ENCODE measurements around the gene FGF14. TPM values are rescaled to one million over a fixed set of nuclear protein-coding genes. Genes with fewer than 3 reads are reported as not detected.

FGF14 gene
- total RNA-seq = not detected

GRCh38 chr13:102401766-102402165, at the start of gene FGF14:
FGF14 (minus strand) TSS chr13:102402048.
- H3K27ac Mint-ChIP-seq = no peak within 1 kb of the TSS
- peak within 1 kb of the TSS; percentile 58 for H3K4me3 Mint-ChIP-seq
- peaks cover 51% of the 10 kb centered on the region for H3K27me3 Mint-ChIP-seq
- no peaks in the 10 kb centered on the region for H3K36me3 Mint-ChIP-seq (ENCODE audit: low read depth)
- intact Hi-C loops (cut with DNase I, micrococcal nuclease) = no loop called here
- CTCF ChIA-PET = interaction anchor here (1.3 to 1.7 kb wide), 2 partner anchors 8 to 12 kb away, joined by 6 to 7 read pairs; no protein-coding TSS in a partner anchor
- POLR2A ChIA-PET = no interaction called here
- ATAC-seq (no peak), DNase-seq (no peak)
- no peaks in the 10 kb centered on the region for H3K9me3 Mint-ChIP-seq (ENCODE audit: low read depth)
- H3K4me1 Mint-ChIP-seq = peaks cover 25% of the 10 kb centered on the region

GRCh38 chr13:102443249-102443648, 41.4 kb upstream of the FGF14 start:
- no peak for ATAC-seq
- Mint-ChIP-seq H3K4me3 (no peak overlapping the region), H3K4me1 (no peaks in the 10 kb centered on the region), H3K36me3 (ENCODE audit: low read depth) (no peaks in the 10 kb centered on the region), H3K27ac (no peak overlapping the region), H3K9me3 (ENCODE audit: low read depth) (no peaks in the 10 kb centered on the region), H3K27me3 (peaks cover 22% of the 10 kb centered on the region)
- no peak for DNase-seq
- ChIA-PET CTCF (no interaction called here), POLR2A (no interaction called here)
- intact Hi-C loops (cut with DNase I, micrococcal nuclease) = no loop called here

GRCh38 chr13:102441085-102441484, 39.2 kb upstream of the FGF14 start:
- intact Hi-C loops (cut with DNase I, micrococcal nuclease) = no loop called here
- DNase-seq (no peak), ATAC-seq (no peak)
- ChIA-PET CTCF (interaction anchor here (0.7 kb wide), 1 partner anchor 9 kb away, joined by 3 read pairs; no protein-coding TSS in a partner anchor), POLR2A (interaction anchor here (0.7 kb wide), 1 partner anchor 339 kb away, joined by 5 read pairs; no protein-coding TSS in a partner anchor)
- H3K9me3 Mint-ChIP-seq (ENCODE audit: low read depth) = no peaks in the 10 kb centered on the region
- H3K4me1 Mint-ChIP-seq = no peaks in the 10 kb centered on the region
- no peak overlapping the region for H3K27ac Mint-ChIP-seq
- no peak overlapping the region for H3K4me3 Mint-ChIP-seq
- no peaks in the 10 kb centered on the region for H3K36me3 Mint-ChIP-seq (ENCODE audit: low read depth)
- peaks cover 15% of the 10 kb centered on the region for H3K27me3 Mint-ChIP-seq

GRCh38 chr13:102440259-102440936, 38.5 kb upstream of the FGF14 start:
- peaks cover 12% of the 10 kb centered on the region for H3K27me3 Mint-ChIP-seq
- no peak for DNase-seq
- no peaks in the 10 kb centered on the region for H3K4me1 Mint-ChIP-seq
- no peaks in the 10 kb centered on the region for H3K9me3 Mint-ChIP-seq (ENCODE audit: low read depth)
- POLR2A ChIA-PET = no interaction called here
- CTCF ChIA-PET = interaction anchor here (1.3 kb wide), 1 partner anchor 13 kb away, joined by 3 read pairs; no protein-coding TSS in a partner anchor
- H3K27ac Mint-ChIP-seq = no peak overlapping the region
- intact Hi-C loops (cut with DNase I, micrococcal nuclease) = no loop called here
- ATAC-seq = no peak
- no peaks in the 10 kb centered on the region for H3K36me3 Mint-ChIP-seq (ENCODE audit: low read depth)
- no peak overlapping the region for H3K4me3 Mint-ChIP-seq

- Mint-ChIP-seq H3K4me3 (no peak overlapping the region), H3K4me1 (no peaks in the 10 kb centered on the region), H3K9me3 (ENCODE audit: low read depth) (peaks cover 17% of the 10 kb centered on the region), H3K27ac (no peak overlapping the region), H3K27me3 (peaks cover 9% of the 10 kb centered on the region), H3K36me3 (ENCODE audit: low read depth) (peaks cover 1% of the 10 kb centered on the region)
- intact Hi-C loops (cut with DNase I, micrococcal nuclease) = no loop called here
- ATAC-seq (no peak), DNase-seq (no peak)
- POLR2A ChIA-PET = no interaction called here
- CTCF ChIA-PET = interaction anchor here (0.6 kb wide), 1 partner anchor 9 kb away, joined by 3 read pairs; no protein-coding TSS in a partner anchor
Observed at GRCh38 chr13:102422690-102423089, 20.8 kb upstream of the FGF14 start.

- ChIA-PET CTCF (no interaction called here), POLR2A (no interaction called here)
- Mint-ChIP-seq H3K27me3 (peaks cover 54% of the 10 kb centered on the region), H3K27ac (no peak overlapping the region), H3K36me3 (ENCODE audit: low read depth) (no peaks in the 10 kb centered on the region), H3K4me1 (peaks cover 19% of the 10 kb centered on the region), H3K9me3 (ENCODE audit: low read depth) (no peaks in the 10 kb centered on the region), H3K4me3 (no peak overlapping the region)
- DNase-seq = peak; percentile 25
- intact Hi-C loops (cut with DNase I, micrococcal nuclease) = no loop called here
- no peak for ATAC-seq
Observed at GRCh38 chr13:102405499-102406100, 3.8 kb upstream of the FGF14 start.

- POLR2A ChIA-PET = no interaction called here
- no peaks in the 10 kb centered on the region for H3K9me3 Mint-ChIP-seq (ENCODE audit: low read depth)
- H3K27ac Mint-ChIP-seq = no peak overlapping the region
- H3K27me3 Mint-ChIP-seq = peaks cover 55% of the 10 kb centered on the region
- ATAC-seq (peak; percentile 87), DNase-seq (peak; percentile 75)
- H3K36me3 Mint-ChIP-seq (ENCODE audit: low read depth) = no peaks in the 10 kb centered on the region
- H3K4me1 Mint-ChIP-seq = peaks cover 25% of the 10 kb centered on the region
- H3K4me3 Mint-ChIP-seq = peak overlapping the region; percentile 49
- CTCF ChIA-PET = interaction anchor here (1.7 kb wide), 1 partner anchor 9 kb away, joined by 7 read pairs; no protein-coding TSS in a partner anchor
- intact Hi-C loops (cut with DNase I, micrococcal nuclease) = no loop called here
Observed at GRCh38 chr13:102402290-102402689, 442 bp upstream of the FGF14 start.

GRCh38 chr13:102401265-102401664, 583 bp downstream of the FGF14 start:
- DNase-seq (no peak), ATAC-seq (no peak)
- Mint-ChIP-seq H3K27me3 (peaks cover 48% of the 10 kb centered on the region), H3K4me3 (peak overlapping the region; percentile 58), H3K27ac (no peak overlapping the region), H3K4me1 (peaks cover 25% of the 10 kb centered on the region), H3K36me3 (ENCODE audit: low read depth) (no peaks in the 10 kb centered on the region), H3K9me3 (ENCODE audit: low read depth) (no peaks in the 10 kb centered on the region)
- intact Hi-C loops (cut with DNase I, micrococcal nuclease) = no loop called here
- ChIA-PET CTCF (interaction anchor here (0.8 to 1.4 kb wide), 3 partner anchors 9 to 155 kb away, joined by 4 to 6 read pairs (median 4); no protein-coding TSS in a partner anchor), POLR2A (no interaction called here)

- Mint-ChIP-seq H3K27ac (no peak overlapping the region), H3K27me3 (peaks cover 46% of the 10 kb centered on the region), H3K36me3 (ENCODE audit: low read depth) (no peaks in the 10 kb centered on the region), H3K4me3 (peak overlapping the region; percentile 58), H3K9me3 (ENCODE audit: low read depth) (no peaks in the 10 kb centered on the region), H3K4me1 (peaks cover 25% of the 10 kb centered on the region)
- intact Hi-C loops (cut with DNase I, micrococcal nuclease) = no loop called here
- DNase-seq (peak; percentile 22), ATAC-seq (no peak)
- ChIA-PET CTCF (interaction anchor here (0.8 to 1.4 kb wide), 3 partner anchors 8 to 155 kb away, joined by 4 to 6 read pairs (median 4); no protein-coding TSS in a partner anchor), POLR2A (no interaction called here)
Observed at GRCh38 chr13:102400675-102401145, 1.1 kb downstream of the FGF14 start.

GRCh38 chr13:102399791-102400674, 1.8 kb downstream of the FGF14 start:
- no peaks in the 10 kb centered on the region for H3K36me3 Mint-ChIP-seq (ENCODE audit: low read depth)
- peaks cover 26% of the 10 kb centered on the region for H3K4me1 Mint-ChIP-seq
- peak overlapping the region; percentile 58 for H3K4me3 Mint-ChIP-seq
- POLR2A ChIA-PET = no interaction called here
- H3K9me3 Mint-ChIP-seq (ENCODE audit: low read depth) = no peaks in the 10 kb centered on the region
- peaks cover 42% of the 10 kb centered on the region for H3K27me3 Mint-ChIP-seq
- peak; percentile 38 for DNase-seq
- intact Hi-C loops (cut with DNase I, micrococcal nuclease) = loop anchor here in 1 of 2 experiments (10.0 kb wide), 2 partner anchors 375 to 445 kb away; partner anchors contain the start of genes ERCC5 and TEX30
- ATAC-seq = peak; percentile 30
- CTCF ChIA-PET = interaction anchor here (0.6 to 1.4 kb wide), 4 partner anchors 8 to 156 kb away, joined by 3 to 4 read pairs (median 3); no protein-coding TSS in a partner anchor
- no peak overlapping the region for H3K27ac Mint-ChIP-seq

- peaks cover 2% of the 10 kb centered on the region for H3K9me3 Mint-ChIP-seq (ENCODE audit: low read depth)
- H3K4me3 Mint-ChIP-seq = peak overlapping the region; percentile 82
- DNase-seq (no peak), ATAC-seq (no peak)
- peaks cover 30% of the 10 kb centered on the region for H3K4me1 Mint-ChIP-seq
- CTCF ChIA-PET = interaction anchor here (1.2 kb wide), 1 partner anchor 12 kb away, joined by 4 read pairs; no protein-coding TSS in a partner anchor
- no peak overlapping the region for H3K27ac Mint-ChIP-seq
- H3K36me3 Mint-ChIP-seq (ENCODE audit: low read depth) = peaks cover 3% of the 10 kb centered on the region
- POLR2A ChIA-PET = no interaction called here
- peaks cover 20% of the 10 kb centered on the region for H3K27me3 Mint-ChIP-seq
- intact Hi-C loops (cut with DNase I, micrococcal nuclease) = loop anchor here (2.0 to 10.0 kb wide), 4 partner anchors 61 to 449 kb away; partner anchors contain the start of genes TEX30 (in 2 of the 2) and ERCC5 (in 1 of the 2)
Observed at GRCh38 chr13:102395939-102396338, 5.9 kb downstream of the FGF14 start.

All from activated CD4-positive, alpha-beta T cell treated with anti-CD3 and anti-CD28 coated beads for 36 hours (primary cell).